Measurements from ENCODE around the gene HTT.
A peak's percentile ranks its signal among the peaks of the same experiment; 100 is the strongest.
"Not testable (repeated sequence)": the region's sequence is repeated elsewhere in the genome, so short reads cannot be mapped to it uniquely, and the experiment has no call there.

The HTT gene

GRCh38 chr4:3124070-3124767 is 49.7 kb downstream of the HTT start:
- no peak for DNase-seq

GRCh38 chr4:3127112-3127511 is 52.6 kb downstream of the HTT start:
- no peak for DNase-seq

GRCh38 chr4:3128058-3128457 is 53.6 kb downstream of the HTT start:
- no peak for DNase-seq

- no peak for DNase-seq
Measured at GRCh38 chr4:3128976-3129375, 54.5 kb downstream of the HTT start.

- DNase-seq: no peak
Measured at GRCh38 chr4:3130201-3130600, 55.7 kb downstream of the HTT start.

- DNase-seq: no peak
Measured at GRCh38 chr4:3130826-3131225, 56.3 kb downstream of the HTT start.

GRCh38 chr4:3134201-3134600 is 59.7 kb downstream of the HTT start:
- DNase-seq: no peak

GRCh38 chr4:3135155-3136011 is 60.9 kb downstream of the HTT start:
- no peak for DNase-seq

- DNase-seq: no peak
Measured at GRCh38 chr4:3136454-3136853, 62.0 kb downstream of the HTT start.

GRCh38 chr4:3137908-3138307 is 63.4 kb downstream of the HTT start:
- DNase-seq: no peak

GRCh38 chr4:3145234-3145924 is 70.9 kb downstream of the HTT start:
- peak in 1 of 2 donors; percentile 34 for DNase-seq

- no peak for DNase-seq
Measured at GRCh38 chr4:3148926-3149325, 74.4 kb downstream of the HTT start.

- DNase-seq: not testable (repeated sequence)
Measured at GRCh38 chr4:3151238-3151637, 76.8 kb downstream of the HTT start.

GRCh38 chr4:3157366-3157765 is 82.9 kb downstream of the HTT start:
- no peak for DNase-seq

- DNase-seq: no peak
Measured at GRCh38 chr4:3158841-3159240, 84.4 kb downstream of the HTT start.

GRCh38 chr4:3160438-3160837 is 86.0 kb downstream of the HTT start:
- DNase-seq: no peak

GRCh38 chr4:3161044-3161443 is 86.6 kb downstream of the HTT start:
- DNase-seq: not testable (repeated sequence)

GRCh38 chr4:3166434-3166833 is 92.0 kb downstream of the HTT start:
- not testable (repeated sequence) for DNase-seq

- DNase-seq: no peak
Measured at GRCh38 chr4:3168029-3168428, 93.5 kb downstream of the HTT start.

GRCh38 chr4:3174371-3175338 is 100.2 kb downstream of the HTT start:
- no peak for DNase-seq

GRCh38 chr4:3176367-3177229 is 102.1 kb downstream of the HTT start:
- DNase-seq: no peak

Data from hippocampal formation (tissue), 2 donors.